Activated T-helper 17 cell treated with anti-CD3 and anti-CD28 coated beads, Interleukin-2, amount 50 U/mL, for 72 hours (primary cell): ENCODE measurements around the gene SHPK. TPM values are rescaled to one million over a fixed set of nuclear protein-coding genes. Genes with fewer than 3 reads are reported as not detected.

Source experiments
- ATAC-seq: fragments of 150-1000 bp; cut with Tn5 transposase; replicated peaks from 2 replicates; pipeline ENCODE4 v1.10.0; 2021; ENCODE audit warnings: mild to moderate bottlenecking, moderate library complexity
- H3K27ac Mint-ChIP-seq: one replicate; pipeline ENCODE4 v1.8.0; 2022; ENCODE audit warnings: mixed read lengths
- H3K27me3 Mint-ChIP-seq: one replicate; pipeline ENCODE4 v1.8.0; 2022; ENCODE audit warnings: mixed read lengths
- H3K36me3 Mint-ChIP-seq: one replicate; pipeline ENCODE4 v1.8.0; 2022; ENCODE audit warnings: low read depth, mild to moderate bottlenecking, mixed read lengths
- H3K4me1 Mint-ChIP-seq: one replicate; pipeline ENCODE4 v1.8.0; 2022; ENCODE audit warnings: mixed read lengths
- H3K4me3 Mint-ChIP-seq: one replicate; pipeline ENCODE4 v1.8.0; 2022; ENCODE audit warnings: mild to moderate bottlenecking, mixed read lengths
- H3K9me3 Mint-ChIP-seq: one replicate; pipeline ENCODE4 v1.8.0; 2022; ENCODE audit warnings: mixed read lengths
- total RNA-seq, 2 donors: library from RNA; stranded (reverse); gene quantifications; one replicate each; pipeline ENCODE4 v1.2.3, GENCODE V29; 2022

SHPK gene
- total RNA-seq, 2 donors from 2014 or later, result 10.0 to 12.3 TPM

DNA sequence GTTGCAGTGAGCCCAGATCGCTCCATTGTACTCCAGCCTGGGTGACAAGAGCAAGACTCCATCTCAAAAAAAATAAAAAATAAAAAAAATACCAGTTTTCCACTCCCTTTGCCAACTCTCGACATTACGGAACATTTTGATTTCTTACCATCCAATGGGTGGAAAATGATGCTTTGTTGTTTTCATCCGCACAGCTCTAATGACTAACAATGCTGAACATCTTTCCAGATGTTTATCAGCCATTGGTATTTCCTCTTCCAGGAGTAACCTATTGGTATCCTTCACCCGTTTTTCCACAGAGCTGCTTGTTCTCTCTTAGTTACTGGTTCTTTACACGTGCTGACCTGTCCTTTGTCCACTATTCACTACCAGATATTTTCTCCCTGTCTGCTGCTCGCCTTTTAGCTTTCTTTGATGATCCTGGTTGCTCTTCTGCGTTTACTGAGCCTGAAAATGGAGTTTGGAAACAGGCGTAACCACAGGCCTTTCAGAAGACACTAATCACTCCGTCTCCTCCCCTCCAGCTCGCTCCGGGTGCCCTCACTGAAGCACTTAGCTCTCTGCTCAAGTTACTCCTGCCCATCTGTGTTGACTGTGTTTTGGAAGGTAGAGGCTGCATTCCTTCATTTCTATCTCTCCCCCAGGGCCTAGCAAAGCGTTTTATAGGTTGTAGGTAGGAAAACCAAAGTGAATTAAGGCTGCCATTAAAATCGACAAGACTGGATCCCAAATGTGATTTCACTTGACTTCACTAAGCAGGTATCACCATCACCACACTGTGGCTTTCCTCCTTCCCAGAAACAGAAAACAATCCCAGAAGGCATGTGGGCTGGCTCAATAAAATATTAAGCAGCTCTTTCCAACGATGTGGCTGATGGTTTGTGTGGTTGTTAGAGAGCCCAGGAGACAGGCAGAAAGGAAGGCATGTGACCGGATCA, 8.9 kb downstream of the SHPK start:
- H3K27ac Mint-ChIP-seq, result no peak overlapping the region
- H3K36me3 Mint-ChIP-seq, result peaks cover 55% of the 10 kb centered on the region
- H3K9me3 Mint-ChIP-seq, result no peaks in the 10 kb centered on the region
- H3K27me3 Mint-ChIP-seq, result no peaks in the 10 kb centered on the region
- ATAC-seq, result no peak
- H3K4me3 Mint-ChIP-seq, result no peak overlapping the region
- no peaks in the 10 kb centered on the region for H3K4me1 Mint-ChIP-seq

DNA sequence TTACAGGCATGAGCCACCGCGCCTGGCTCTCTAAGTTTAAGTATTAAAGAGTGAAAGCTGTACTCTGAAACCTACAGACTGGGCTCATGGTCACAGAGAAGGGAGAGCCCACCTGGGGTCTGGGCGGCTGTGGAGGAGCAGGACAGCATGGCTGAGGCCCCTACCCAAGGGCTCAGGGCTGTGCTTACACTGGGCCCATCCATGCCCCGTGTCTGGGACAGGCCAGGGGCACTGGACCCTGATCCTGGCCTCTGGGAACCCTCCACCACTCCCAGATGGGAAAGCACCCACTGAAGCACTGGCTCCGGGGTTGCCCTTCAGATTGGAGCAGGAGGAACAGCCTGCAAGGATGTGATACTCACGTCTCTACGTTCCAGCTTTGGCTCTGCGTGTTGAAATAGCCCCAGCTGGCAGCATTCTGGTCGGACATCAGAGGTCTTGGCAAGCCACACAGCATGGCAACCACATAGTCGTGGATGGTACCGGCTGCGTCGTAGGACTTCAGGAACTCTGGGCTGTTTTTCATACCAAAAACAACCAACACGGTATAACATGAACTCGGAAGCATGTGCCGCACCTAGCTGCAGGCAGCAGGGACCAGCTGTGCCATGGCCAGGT, 13.0 kb downstream of the SHPK start:
- peaks cover 77% of the 10 kb centered on the region for H3K36me3 Mint-ChIP-seq
- no peak overlapping the region for H3K27ac Mint-ChIP-seq
- no peaks in the 10 kb centered on the region for H3K4me1 Mint-ChIP-seq
- H3K9me3 Mint-ChIP-seq, result no peaks in the 10 kb centered on the region
- no peak overlapping the region for H3K4me3 Mint-ChIP-seq
- no peak for ATAC-seq
- no peaks in the 10 kb centered on the region for H3K27me3 Mint-ChIP-seq

DNA sequence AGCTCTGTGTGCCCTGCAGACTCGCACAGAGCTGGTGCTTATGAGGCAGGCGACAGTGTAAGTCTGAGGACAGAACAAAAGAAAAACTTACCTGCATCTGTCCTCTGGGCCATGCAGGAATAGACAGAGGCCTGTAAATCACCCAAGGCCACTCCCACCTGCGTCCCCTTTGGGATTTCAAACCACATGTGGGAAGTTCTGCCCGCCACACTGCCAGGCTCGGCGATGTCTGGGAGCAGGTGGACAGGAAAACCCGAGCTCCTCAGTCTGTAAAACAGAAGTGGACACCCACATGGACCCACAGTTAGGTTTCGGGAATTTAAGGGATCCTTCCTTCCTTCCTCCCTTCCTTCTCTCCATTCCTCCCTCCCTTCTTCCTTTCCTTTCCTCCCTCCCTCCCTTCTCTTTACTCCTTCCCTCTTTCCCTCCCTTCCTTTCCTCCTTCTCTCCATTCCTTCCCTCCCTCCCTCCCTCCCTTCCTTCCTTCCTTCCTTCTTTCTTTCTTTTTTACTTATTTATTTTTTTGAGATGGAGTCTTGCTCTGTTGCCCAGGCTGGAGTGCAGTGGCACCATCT, 14.8 kb downstream of the SHPK start:
- Mint-ChIP-seq H3K4me3 (no peak overlapping the region), H3K36me3 (peaks cover 80% of the 10 kb centered on the region), H3K4me1 (no peaks in the 10 kb centered on the region), H3K9me3 (no peaks in the 10 kb centered on the region), H3K27ac (no peak overlapping the region), H3K27me3 (no peaks in the 10 kb centered on the region)
- no peak for ATAC-seq

DNA sequence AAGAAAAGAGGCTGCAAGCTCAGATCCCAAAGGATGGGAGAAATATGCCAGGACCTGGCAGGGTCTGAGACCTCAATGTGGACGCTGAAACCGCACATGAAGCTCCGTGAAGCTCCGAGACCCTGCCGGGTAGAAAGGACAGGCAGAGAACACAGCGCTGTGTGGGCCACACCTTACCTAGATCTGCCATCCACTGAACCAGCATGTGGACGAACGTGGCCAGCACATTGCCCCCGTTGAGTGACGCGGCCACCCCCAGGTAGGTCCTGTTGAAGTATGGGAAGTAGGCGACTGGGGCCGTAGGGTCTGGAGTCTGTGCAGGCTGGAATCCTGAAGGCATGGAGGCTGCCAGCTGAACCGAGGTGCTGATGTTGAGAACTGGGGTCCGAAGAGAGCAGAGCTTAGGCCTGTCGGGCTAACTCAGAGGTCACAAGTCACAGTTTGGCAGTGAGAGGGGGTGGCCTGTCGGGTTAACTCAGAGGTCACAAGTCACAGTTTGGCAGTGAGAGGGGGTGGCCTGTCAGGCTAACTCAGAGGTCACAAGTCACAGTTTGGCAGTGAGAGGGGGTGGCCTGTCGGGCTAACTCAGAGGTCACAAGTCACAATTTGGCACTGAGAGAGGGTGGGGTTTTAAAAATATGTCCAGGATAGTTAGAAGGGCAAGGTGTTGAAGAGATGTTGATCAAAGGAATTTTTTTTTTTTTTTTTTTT, 20.7 kb downstream of the SHPK start:
- ATAC-seq, result no peak
- H3K4me3 Mint-ChIP-seq, result no peak overlapping the region
- H3K36me3 Mint-ChIP-seq, result peaks cover 72% of the 10 kb centered on the region
- no peaks in the 10 kb centered on the region for H3K9me3 Mint-ChIP-seq
- H3K4me1 Mint-ChIP-seq, result no peaks in the 10 kb centered on the region
- H3K27me3 Mint-ChIP-seq, result no peaks in the 10 kb centered on the region
- H3K27ac Mint-ChIP-seq, result no peak overlapping the region

DNA sequence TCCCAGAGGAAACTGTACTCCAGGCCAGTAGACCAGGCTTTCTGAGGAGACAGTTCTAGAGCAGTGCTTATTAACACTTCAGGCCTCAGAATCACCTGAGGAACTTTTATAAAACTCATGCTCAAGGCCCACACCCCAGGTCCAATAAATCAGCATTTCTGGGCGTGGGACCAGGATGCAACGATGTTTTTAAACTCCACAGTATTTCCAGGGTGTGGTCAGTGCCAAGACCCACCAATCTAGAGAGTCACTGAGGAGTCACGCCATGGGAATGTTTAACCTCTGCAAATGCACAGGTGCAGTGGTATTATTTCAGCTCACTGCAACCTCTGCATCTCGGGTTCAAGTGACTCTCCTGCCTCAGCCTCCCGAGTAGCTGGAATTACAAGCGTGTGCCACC, 22.9 kb downstream of the SHPK start:
- peaks cover 60% of the 10 kb centered on the region for H3K36me3 Mint-ChIP-seq
- no peak overlapping the region for H3K27ac Mint-ChIP-seq
- no peak for ATAC-seq

DNA sequence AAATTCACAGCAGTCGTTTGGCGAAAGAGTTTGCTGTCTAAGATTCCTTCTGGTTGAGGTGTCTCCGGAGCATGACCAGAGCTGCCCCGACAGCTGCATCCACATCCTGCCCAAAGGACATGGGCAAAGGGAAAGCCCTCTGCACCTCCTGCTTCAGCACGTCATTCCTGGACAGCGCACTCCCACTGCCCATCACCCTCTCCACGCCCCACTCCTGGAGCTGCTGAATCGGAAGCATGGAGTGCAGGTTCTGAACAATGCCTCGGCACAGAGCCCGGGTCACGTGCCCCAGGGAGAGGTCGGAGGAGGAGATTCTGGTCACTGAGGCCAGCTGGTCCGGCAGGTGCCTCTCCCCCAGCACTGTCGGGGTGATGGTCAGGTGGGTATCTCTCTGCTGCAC, 25.5 kb downstream of the SHPK start:
- H3K27ac Mint-ChIP-seq, result no peak overlapping the region
- H3K36me3 Mint-ChIP-seq, result peaks cover 39% of the 10 kb centered on the region
- H3K4me1 Mint-ChIP-seq, result no peaks in the 10 kb centered on the region
- H3K9me3 Mint-ChIP-seq, result no peaks in the 10 kb centered on the region
- no peak for ATAC-seq
- H3K27me3 Mint-ChIP-seq, result no peaks in the 10 kb centered on the region
- no peak overlapping the region for H3K4me3 Mint-ChIP-seq

More for the DNA sequence above, 22.9 kb downstream of the SHPK start:
- Mint-ChIP-seq H3K27me3 (no peaks in the 10 kb centered on the region), H3K4me3 (no peak overlapping the region), H3K9me3 (no peaks in the 10 kb centered on the region), H3K4me1 (no peaks in the 10 kb centered on the region)

DNA sequence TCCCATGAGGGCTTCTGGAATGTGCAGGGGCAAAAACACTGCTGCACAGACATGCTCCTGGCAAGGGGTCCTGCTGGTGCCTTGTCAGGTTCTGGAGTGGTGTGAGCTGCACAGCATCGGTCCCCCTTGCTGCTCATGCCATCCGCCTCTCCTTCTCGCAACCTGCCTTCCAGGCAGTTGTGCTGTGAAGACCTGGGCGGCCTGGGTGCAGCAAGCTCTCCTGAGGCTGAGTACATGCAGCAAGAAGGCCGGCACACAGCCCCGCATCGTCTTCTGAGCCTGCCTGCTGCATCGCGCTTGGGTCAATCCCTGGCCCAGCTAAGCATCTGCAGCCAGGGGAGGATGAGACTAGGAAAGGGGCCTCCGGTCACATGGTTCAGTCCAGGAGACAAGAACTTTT, 26.4 kb downstream of the SHPK start:
- ATAC-seq, result no peak
- peaks cover 31% of the 10 kb centered on the region for H3K36me3 Mint-ChIP-seq
- H3K27me3 Mint-ChIP-seq, result no peaks in the 10 kb centered on the region
- no peak overlapping the region for H3K27ac Mint-ChIP-seq
- H3K9me3 Mint-ChIP-seq, result no peaks in the 10 kb centered on the region
- H3K4me3 Mint-ChIP-seq, result no peak overlapping the region
- no peaks in the 10 kb centered on the region for H3K4me1 Mint-ChIP-seq

DNA sequence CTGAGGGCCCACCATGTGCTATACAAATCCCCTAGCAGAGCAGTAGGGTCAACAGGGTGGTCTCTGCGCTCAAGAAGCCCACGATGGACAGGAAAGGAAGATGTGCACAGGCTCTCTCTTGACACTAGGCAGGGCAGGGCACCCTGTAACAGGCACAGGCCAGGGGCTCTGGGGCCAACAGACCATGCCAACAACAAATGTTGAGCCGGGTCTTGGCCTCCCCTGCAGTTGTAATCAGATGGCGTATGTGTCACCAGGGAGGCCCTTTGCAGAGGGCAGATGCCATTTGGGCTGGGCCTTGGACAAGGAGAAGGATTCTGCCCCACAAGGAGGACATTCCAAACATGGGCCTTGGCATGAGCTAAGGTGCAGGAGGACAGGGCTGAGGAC, 32.2 kb downstream of the SHPK start:
- ATAC-seq, result no peak
- H3K27ac Mint-ChIP-seq, result no peak overlapping the region
- peaks cover 10% of the 10 kb centered on the region for H3K36me3 Mint-ChIP-seq
- no peaks in the 10 kb centered on the region for H3K27me3 Mint-ChIP-seq
- H3K4me3 Mint-ChIP-seq, result no peak overlapping the region
- H3K4me1 Mint-ChIP-seq, result no peaks in the 10 kb centered on the region
- H3K9me3 Mint-ChIP-seq, result no peaks in the 10 kb centered on the region

DNA sequence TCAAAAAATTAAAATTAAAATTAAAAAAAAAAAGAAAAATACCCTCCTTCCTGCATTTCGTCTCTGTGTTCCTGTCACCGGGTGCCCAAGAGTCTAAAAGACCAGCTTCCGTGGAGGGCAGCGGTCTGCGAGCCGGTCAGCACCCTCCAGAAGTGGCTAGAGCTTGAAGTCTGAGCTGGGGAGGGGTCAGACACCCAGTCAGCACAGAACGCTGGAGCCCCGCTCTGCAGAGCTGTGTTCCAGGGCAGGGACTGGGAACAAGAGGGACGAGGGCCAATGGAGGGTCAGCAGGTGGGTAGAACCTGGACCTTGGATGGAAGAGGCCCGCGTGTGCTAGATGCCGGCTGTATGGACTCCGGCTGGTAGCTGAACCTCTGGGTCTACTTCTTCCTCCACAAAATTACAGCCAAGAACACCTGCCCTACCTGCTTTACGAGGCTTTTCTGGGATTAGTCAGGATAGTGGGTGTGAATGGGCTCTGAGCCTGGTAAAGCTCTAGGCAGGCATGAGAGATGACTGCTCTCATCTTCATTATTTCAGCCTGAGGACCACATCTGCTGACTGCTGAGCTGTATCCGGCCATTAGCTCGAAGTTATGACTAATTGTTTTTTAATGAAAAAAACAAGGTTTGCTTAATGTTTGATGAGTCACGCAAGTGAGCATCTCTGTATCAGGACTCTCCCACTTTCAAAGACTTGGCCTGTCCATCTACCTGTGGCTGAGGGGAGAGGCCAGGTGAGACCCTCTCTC, 32.8 kb downstream of the SHPK start:
- Mint-ChIP-seq H3K9me3 (no peaks in the 10 kb centered on the region), H3K4me1 (no peaks in the 10 kb centered on the region), H3K27ac (no peak overlapping the region), H3K36me3 (peaks cover 6% of the 10 kb centered on the region), H3K4me3 (no peak overlapping the region), H3K27me3 (no peaks in the 10 kb centered on the region)
- no peak for ATAC-seq

DNA sequence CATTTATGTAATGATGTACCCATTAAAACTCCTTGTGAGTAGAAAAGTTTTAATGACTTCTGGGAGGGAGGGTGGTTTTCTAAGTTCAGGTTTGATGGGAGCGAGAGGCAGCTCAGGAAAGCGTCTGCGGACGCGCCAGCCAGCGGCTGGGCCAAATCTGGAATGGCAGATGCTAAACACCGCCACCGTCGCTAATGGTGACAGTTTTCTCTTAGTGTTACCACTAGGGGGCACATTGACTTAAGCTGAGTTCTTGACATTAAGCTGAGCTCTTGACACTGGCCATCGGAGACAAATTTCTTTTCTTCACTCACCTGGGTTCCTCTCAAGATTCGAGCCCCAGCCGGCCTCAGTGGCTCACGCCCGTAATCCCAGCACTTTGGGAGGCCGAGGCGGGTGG, 33.6 kb downstream of the SHPK start:
- H3K4me1 Mint-ChIP-seq, result no peaks in the 10 kb centered on the region
- H3K4me3 Mint-ChIP-seq, result no peak overlapping the region
- no peak for ATAC-seq
- H3K27me3 Mint-ChIP-seq, result no peaks in the 10 kb centered on the region
- no peaks in the 10 kb centered on the region for H3K36me3 Mint-ChIP-seq
- no peak overlapping the region for H3K27ac Mint-ChIP-seq
- no peaks in the 10 kb centered on the region for H3K9me3 Mint-ChIP-seq

DNA sequence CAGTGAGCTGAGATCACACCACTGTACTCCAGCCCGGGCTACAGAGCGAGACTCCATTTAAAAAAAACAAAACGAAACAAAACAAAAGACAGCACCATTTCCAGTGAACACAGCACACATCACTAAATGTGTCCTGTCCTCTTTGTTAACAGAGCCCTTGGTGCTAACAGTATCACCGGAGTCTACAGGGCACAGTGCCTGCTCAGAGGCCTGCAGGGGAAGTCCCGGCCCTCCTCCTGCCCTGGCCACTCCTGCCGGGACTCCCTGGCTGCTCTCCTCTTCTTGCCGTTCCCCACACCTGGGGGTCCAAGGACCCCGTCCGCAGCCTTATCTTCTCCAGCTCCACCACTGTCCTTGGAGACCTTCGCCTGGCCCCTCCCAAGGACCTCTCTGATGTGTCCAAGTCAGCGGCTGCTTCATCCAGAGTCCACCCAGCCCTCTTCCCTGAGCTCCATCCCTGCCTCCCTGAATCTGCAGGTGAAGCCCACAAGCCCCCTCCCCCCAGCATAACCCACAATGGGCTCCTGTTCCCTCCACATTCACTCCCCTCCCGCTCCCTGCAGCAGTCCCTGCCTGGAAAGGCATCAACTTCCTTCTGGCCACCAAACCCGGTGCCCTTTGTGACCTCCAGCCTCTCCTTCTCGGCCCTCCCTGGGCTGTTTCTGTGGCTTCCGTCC, 35.4 kb downstream of the SHPK start:
- no peaks in the 10 kb centered on the region for H3K4me1 Mint-ChIP-seq
- H3K27ac Mint-ChIP-seq, result no peak overlapping the region
- no peaks in the 10 kb centered on the region for H3K36me3 Mint-ChIP-seq

DNA sequence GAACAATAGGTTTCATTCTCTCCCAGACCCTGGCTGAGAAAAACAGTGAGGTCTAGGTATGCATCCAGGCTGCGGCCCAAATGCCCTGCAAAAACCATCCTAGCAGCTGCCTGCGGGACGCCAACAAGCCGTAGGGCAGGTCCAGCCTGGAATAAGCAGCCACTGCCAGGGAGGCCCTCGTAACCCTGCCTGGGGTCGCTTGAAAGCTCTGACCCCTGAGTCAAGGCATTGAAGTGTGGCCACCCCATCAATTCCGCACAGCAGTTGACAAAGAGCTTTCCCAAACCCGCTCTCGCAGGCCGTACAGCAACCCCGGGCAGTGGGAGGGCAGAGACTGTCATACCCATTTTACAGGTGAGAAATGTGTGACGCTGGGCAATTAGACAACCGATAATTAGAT, 38.0 kb downstream of the SHPK start:
- Mint-ChIP-seq H3K4me3 (no peak overlapping the region), H3K36me3 (no peaks in the 10 kb centered on the region), H3K4me1 (no peaks in the 10 kb centered on the region), H3K9me3 (no peaks in the 10 kb centered on the region), H3K27ac (no peak overlapping the region), H3K27me3 (no peaks in the 10 kb centered on the region)
- no peak for ATAC-seq

More for the DNA sequence above, 35.4 kb downstream of the SHPK start:
- no peak for ATAC-seq
- H3K9me3 Mint-ChIP-seq, result no peaks in the 10 kb centered on the region
- H3K4me3 Mint-ChIP-seq, result no peak overlapping the region
- no peaks in the 10 kb centered on the region for H3K27me3 Mint-ChIP-seq

DNA sequence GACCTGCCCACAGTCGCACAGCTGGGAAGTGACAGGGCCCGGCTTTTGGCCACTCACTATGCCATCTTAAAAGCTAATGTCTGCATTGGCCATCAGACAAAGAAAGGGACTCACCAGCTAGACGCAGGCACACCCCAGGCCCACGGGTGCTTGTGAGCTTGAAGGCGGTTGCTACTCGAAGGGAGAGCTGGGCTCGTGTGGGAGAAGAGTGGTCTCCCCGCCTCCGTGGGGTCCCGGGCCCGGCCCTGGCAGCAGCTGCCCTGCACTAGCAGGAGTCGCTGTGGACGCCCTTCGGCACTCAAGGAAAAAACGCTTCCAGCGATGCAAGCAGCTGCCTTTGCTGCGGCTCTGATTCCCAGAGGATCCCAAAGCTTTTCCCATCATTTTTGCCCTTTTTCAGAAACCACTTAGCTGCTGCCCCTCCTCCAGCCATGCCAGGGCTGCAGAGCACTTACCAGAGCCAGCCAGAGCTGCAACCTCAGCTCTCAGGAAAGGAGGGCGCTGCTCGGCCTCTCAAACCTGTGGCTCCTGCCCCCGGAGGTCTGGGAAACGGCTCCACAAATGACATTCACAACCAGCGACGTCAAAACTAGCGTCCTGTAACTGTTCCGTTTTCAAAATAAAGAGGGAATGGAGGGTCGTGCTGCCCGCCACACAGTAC, 39.1 kb downstream of the SHPK start:
- no peak overlapping the region for H3K4me3 Mint-ChIP-seq
- no peak for ATAC-seq
- H3K4me1 Mint-ChIP-seq, result no peaks in the 10 kb centered on the region
- no peaks in the 10 kb centered on the region for H3K27me3 Mint-ChIP-seq
- no peaks in the 10 kb centered on the region for H3K9me3 Mint-ChIP-seq
- no peaks in the 10 kb centered on the region for H3K36me3 Mint-ChIP-seq
- no peak overlapping the region for H3K27ac Mint-ChIP-seq
